GM20000 (cell line): ENCODE data around the gene PIN4.

Experiments used
- DNase-seq: peaks from one replicate; pipeline ENCODE4 v3.0.0; 2012; ENCODE audit warnings: low spot score
- CTCF ChIP-seq: IDR thresholded peaks from 2 replicates; pipeline ENCODE4 v1.5.1; 2012; ENCODE audit warnings: mild to moderate bottlenecking, control low read depth; ENCODE audit errors: extremely low read depth, missing control alignments

The PIN4 gene

GRCh38 chrX:72142094-72142793, 39.3 kb upstream of the PIN4 start:
- no peak for TF ChIP-seq CTCF

DNA sequence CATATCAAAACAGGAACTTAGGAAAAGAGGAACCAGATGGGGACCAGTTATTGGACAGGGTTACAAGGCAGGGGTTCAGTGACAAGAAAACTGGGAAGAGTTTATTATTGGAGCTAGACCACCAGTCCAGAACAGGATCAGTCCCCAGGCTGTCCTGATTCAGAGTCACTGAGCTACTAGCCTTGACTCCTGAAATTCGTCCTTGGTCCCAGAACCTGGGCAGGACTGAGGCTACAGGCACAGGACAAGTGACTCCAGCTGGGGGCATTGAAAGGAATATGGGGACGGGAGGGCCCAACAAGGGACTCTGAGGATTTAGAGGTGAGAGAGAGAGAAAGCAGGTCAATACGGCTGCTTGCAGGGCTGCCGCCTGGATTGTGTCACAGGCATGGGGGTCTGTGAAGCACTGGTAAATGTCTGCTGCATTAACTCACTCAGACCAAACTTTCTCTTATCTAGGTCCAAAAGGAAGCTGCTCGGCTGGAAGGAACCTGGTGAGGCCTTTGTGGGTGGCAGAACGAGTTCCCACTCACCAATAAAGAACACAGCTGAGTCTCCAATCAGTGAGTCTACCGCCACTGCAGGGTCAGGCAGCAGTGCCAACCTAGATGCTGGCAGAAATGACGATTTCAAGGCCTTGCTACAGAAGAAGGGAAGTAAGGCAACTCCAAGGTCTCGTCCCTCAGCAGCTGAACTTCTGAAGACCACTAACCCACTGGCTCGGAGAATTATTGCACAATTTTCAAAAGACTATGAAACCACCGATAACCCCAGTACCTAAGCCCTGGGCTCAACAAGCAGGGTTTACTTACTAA, 38.6 kb upstream of the PIN4 start:
- TF ChIP-seq CTCF, result no peak
- DNase-seq, result no peak

More at GRCh38 chrX:72142094-72142793, 39.3 kb upstream of the PIN4 start:
- DNase-seq, result no peak

DNA sequence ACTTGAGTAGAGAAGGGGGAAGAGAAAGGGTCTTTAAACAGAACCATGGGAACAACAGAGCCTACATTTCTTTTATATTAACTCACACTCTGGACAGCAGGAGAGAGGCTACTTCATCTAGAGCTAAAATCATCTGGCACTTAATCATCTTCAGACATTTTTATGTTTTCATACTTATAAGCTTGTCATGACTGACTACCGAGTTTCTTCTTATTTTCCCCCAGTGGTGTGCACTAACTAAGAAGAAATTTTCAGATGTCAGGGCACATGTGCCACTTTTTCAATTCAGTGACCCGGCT, 38.0 kb upstream of the PIN4 start:
- no peak for DNase-seq
- TF ChIP-seq CTCF, result no peak

DNA sequence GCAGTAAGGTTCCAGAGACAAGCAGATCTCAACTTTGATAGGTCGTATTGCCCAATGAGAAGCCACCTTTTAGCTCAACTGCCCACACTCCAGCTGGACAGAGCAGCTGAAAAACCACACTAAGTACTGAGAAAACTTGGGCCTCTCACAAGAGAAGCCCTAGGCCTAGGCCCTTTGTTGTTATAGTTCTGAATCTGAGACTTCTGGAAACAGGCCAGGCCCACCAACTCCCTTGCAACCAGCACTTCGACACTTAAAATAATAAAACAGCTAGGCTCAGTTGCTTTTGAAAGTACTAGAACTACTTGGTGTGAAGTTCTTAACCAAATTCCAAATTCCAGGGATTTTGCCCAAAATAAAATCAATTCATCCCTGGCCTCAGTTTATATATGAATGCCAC, 36.4 kb upstream of the PIN4 start:
- no peak for TF ChIP-seq CTCF
- DNase-seq, result no peak

- DNase-seq, result no peak
- no peak for TF ChIP-seq CTCF
Observed at GRCh38 chrX:72146527-72146926, 35.0 kb upstream of the PIN4 start.

DNA sequence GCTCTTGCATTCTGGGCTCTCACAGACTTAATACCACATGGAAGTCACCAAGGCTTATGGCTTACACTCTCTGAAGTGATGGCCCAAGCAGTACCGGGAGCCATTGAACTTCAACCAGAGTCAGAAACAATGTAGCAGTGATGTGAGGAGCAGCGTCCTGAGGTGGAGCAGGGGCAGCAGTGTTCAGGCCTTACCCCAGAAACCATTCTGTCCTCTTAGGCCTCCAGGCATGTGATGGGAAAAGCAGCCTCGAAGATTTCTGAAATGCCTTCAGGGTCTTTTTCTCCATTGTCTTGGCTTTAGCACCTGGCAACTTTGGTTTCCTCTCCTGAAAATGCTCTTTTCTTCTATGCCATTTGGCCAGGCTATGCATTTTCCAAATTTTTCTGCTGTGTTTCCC, 22.8 kb upstream of the PIN4 start:
- no peak for DNase-seq
- TF ChIP-seq CTCF, result no peak

- TF ChIP-seq CTCF, result no peak
- DNase-seq, result no peak
Observed at GRCh38 chrX:72159769-72160168, 21.8 kb upstream of the PIN4 start.
